GM12874 (cell line): ENCODE measurements around the gene USP5.

Experiments used
- TF ChIP-seq, protein P1 (sequence below): IDR thresholded peaks from 2 replicates; pipeline ENCODE4 v1.5.1; 2011; ENCODE audit warnings: low read depth, mild to moderate bottlenecking, control low read depth, low read length, moderate library complexity; ENCODE audit not compliant: insufficient read depth

Gene USP5

DNA sequence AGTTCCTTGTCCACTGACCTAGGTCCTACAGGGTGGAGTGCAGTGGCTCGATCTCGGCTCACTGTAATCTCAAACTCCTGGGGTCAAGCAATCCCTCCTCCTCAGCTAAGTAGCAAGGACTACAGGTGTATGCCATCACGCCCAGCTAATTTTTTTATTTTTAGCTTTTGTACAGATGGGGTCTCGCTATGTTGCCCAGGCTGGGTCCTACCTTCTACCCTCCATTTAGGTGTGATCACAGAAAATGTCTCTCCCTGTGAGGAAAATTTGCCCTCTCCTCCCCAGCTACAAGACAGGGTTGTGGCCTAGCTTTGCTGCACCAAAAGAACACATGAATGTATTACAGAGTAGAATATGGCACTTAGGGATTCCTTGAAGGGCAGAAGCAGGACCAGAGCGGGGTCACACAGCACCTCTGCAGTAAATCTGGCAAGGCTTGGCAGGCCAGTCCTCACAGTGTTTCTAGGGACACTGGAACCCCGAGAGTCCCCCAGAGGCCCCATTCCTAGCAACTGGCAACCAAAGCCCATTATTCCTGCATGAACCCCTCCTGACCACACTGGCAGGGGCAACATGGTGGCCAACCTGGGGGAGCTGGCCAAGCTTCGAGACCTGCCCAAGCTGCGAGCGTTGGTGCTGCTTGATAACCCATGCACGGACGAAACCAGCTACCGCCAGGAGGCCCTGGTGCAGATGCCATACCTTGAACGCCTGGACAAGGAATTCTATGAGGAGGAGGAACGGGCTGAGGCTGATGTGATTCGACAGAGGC, 60.4 kb downstream of the USP5 start:
- TF ChIP-seq, protein P1, sequence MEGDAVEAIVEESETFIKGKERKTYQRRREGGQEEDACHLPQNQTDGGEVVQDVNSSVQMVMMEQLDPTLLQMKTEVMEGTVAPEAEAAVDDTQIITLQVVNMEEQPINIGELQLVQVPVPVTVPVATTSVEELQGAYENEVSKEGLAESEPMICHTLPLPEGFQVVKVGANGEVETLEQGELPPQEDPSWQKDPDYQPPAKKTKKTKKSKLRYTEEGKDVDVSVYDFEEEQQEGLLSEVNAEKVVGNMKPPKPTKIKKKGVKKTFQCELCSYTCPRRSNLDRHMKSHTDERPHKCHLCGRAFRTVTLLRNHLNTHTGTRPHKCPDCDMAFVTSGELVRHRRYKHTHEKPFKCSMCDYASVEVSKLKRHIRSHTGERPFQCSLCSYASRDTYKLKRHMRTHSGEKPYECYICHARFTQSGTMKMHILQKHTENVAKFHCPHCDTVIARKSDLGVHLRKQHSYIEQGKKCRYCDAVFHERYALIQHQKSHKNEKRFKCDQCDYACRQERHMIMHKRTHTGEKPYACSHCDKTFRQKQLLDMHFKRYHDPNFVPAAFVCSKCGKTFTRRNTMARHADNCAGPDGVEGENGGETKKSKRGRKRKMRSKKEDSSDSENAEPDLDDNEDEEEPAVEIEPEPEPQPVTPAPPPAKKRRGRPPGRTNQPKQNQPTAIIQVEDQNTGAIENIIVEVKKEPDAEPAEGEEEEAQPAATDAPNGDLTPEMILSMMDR, result no peak

DNA sequence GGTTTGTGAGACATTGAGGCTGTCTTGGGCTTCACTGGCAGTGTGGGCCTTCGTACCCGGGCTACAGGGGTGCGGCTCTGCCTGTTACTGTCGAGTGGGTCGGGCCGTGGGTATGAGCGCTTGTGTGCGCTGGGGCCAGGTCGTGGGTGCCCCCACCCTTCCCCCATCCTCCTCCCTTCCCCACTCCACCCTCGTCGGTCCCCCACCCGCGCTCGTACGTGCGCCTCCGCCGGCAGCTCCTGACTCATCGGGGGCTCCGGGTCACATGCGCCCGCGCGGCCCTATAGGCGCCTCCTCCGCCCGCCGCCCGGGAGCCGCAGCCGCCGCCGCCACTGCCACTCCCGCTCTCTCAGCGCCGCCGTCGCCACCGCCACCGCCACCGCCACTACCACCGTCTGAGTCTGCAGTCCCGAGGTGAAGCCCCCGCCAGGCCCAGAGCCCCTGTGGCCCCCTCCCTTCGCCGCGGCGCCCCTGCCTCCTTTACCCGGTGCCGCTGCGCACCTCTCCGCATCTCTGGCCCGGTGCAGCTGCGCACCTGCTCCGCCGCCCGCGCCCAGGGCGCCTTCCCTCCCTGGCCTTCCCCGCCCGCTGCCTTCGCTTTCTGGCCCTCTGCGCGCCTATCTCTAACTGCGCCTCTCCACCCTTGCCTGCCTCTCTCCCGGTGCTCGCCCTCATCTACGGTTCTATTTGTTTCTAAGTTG, 62.4 kb downstream of the USP5 start, which contains the start of gene ENO2:
ENO2 (plus strand) TSS at position 335 of the 701 bp plus-strand sequence. CDS start 1,253 bp downstream, outside the sequence.
- TF ChIP-seq, protein P1, result no peak

DNA sequence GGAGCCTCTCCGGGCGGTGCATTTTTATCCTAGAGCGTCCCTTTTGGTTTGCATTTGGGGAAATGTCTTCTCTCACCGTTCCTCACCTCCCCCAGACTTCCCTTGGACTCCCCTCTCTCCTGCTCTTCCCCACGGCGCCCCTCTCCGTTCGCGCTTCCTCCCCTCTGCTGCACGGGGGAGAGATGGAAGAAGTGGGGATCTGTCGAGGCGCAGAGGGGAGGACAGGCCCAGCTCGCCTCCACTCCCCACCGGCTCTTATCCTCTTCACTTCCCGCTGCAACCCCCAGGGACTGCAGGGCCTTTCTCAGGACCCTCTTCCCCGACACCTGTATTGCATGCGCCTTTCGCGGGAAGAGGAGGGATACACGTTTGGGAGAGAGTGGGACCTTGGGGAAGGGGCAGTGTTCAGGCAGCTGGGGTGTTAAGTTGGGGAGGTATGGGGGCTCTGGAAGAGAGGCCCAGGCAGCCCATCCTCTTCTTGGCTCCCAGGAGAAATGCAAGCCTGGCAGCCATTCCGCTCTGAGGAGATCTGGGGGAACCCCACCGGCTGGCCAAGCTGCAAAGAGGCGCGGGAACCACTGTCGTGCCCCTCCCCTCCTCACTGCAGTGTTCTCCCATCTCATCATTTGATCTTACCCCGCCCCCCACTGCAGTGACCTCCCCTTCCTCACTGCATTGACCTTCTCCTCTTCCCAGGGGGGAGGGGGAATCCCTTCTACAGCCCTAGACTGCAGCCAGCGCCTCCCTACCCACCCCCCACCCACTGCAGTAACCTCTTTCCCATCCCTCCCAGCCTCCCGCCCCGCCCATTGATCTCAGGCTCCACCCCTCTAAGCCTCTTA, 63.2 kb downstream of the USP5 start:
- TF ChIP-seq, protein P1, result no peak

DNA sequence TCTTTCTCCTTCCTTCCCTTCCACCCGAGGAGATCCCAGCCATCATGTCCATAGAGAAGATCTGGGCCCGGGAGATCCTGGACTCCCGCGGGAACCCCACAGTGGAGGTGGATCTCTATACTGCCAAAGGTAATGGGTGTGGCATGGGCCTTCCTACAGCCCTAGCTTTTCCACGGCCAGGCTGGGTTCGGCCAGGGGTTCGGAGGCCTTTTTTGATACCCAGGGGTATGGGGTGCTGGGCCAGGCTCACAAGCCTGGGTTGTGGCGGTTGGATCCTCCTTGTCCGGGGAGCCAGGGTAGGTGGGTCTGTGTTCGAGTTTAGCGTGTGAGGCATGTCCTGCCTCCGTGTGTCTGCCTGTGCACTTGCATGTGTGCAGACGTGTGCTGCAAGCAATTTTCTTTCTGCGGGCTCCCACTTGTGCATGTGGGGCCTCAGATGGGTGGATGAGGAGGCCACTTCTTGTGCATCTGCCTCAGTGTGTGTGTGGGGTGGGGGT, 63.9 kb downstream of the USP5 start:
- TF ChIP-seq, protein P1, result no peak
